Measurements from ENCODE around the gene NR2F1.

DNA sequence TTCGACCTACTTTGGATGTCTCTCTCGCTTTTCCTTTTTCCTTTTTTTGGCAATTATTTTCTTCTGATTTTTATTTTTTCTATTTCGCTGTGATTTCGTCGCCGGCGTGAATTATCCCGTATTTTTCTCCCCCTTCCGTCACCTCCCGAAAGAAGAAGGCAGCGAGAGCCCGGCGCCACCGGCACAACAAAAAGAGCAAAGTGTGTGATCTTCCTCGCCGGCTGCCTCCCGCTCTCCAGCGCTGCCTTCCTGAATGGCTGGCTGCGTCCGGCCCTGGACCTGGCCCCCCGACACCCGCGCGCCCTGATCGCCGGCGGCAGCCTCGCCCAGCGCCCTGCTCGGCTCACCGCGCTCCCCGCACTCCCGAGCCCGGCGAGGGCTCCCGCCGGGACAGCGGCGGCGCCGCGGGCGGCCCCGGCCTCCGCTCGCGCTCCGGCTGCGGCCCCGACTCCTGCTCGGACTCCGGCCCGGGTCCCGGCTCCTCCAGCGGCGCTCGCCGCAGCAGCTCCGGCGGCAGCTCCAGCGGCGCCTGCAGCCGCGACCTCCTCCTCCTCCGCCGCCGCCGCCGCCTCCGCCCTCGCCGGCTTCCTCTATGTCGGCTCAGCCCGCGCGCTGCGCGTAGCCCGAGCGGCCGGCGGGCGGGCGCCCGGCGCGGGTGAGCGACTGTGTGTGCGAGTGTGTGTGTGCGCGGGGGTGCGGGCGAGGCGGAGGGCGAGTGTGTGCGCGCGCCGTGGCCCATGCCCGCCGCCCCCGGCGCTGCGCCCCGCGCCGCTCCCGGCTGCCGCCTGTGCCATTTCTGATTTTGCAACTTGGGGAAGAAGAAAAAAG is 960 bp downstream of the NR2F1 start:
- TF ChIP-seq, protein P1, sequence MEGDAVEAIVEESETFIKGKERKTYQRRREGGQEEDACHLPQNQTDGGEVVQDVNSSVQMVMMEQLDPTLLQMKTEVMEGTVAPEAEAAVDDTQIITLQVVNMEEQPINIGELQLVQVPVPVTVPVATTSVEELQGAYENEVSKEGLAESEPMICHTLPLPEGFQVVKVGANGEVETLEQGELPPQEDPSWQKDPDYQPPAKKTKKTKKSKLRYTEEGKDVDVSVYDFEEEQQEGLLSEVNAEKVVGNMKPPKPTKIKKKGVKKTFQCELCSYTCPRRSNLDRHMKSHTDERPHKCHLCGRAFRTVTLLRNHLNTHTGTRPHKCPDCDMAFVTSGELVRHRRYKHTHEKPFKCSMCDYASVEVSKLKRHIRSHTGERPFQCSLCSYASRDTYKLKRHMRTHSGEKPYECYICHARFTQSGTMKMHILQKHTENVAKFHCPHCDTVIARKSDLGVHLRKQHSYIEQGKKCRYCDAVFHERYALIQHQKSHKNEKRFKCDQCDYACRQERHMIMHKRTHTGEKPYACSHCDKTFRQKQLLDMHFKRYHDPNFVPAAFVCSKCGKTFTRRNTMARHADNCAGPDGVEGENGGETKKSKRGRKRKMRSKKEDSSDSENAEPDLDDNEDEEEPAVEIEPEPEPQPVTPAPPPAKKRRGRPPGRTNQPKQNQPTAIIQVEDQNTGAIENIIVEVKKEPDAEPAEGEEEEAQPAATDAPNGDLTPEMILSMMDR (IDR thresholded peaks at IDR 0.05), result no peak
- TF ChIP-seq POLR2A (IDR thresholded peaks at IDR 0.05), result no peak

Measured in esophagus squamous epithelium (tissue), 4 donors.